ENCODE data around the gene UBE2H.

GRCh38 chr7:129968592-129969383 lies 16.0 kb upstream of the UBE2H start:
- TF ChIP-seq CTCF (conservative IDR thresholded peaks at IDR 0.05; ENCODE audit: low read depth, low read length) (no peak), MAFK (IDR thresholded peaks at IDR 0.05; ENCODE audit: low read depth, low read length) (no peak), RCOR1 (IDR thresholded peaks at IDR 0.05; ENCODE audit: insufficient replicate concordance, low read length) (no peak), FOS (IDR thresholded peaks at IDR 0.05; ENCODE audit: low read depth, low read length) (no peak), RAD21 (IDR thresholded peaks at IDR 0.05; ENCODE audit: low read length) (no peak), POLR2A (IDR thresholded peaks at IDR 0.05; ENCODE audit: low read depth, low read length) (no peak), CEBPB (IDR thresholded peaks at IDR 0.05; ENCODE audit: low read depth, low read length) (no peak), SMC3 (IDR thresholded peaks at IDR 0.05; ENCODE audit: low read depth, low read length) (no peak), MXI1 (IDR thresholded peaks at IDR 0.05; ENCODE audit: borderline replicate concordance, low read depth, low read length) (no peak), ELK1 (IDR thresholded peaks at IDR 0.05; ENCODE audit: borderline replicate concordance, low read depth, low read length) (no peak), NFE2L2 (IDR thresholded peaks at IDR 0.05; ENCODE audit: low read depth, low read length) (no peak), BHLHE40 (IDR thresholded peaks at IDR 0.05; ENCODE audit: low read depth, low read length) (no peak)

Measured in IMR-90 (cell line).